Activated CD8-positive, alpha-beta memory T cell treated with anti-CD3 and anti-CD28 coated beads for 4 hours (primary cell): ENCODE results near the gene EPN2.
"Not testable (repeated sequence)": the region's sequence is repeated elsewhere in the genome, so short reads cannot be mapped to it uniquely, and the experiment has no call there.

Experiments used
- DNase-seq, 2 donors: peaks; one replicate each; pipeline ENCODE4 v3.0.0-alpha.2; 2020; ENCODE audit warnings: low read depth in 2 of 2

Gene EPN2

GRCh38 chr17:19268611-19269010, 31.4 kb downstream of the EPN2 start:
- no peak for DNase-seq

GRCh38 chr17:19269106-19269505, 31.9 kb downstream of the EPN2 start:
- no peak for DNase-seq

GRCh38 chr17:19269641-19270040, 32.5 kb downstream of the EPN2 start:
- no peak for DNase-seq

- no peak for DNase-seq
These were observed 33.2 kb downstream of the EPN2 start for GRCh38 chr17:19270347-19270703.

GRCh38 chr17:19270704-19271611, 33.8 kb downstream of the EPN2 start:
- DNase-seq = no peak

- no peak for DNase-seq
These were observed 34.7 kb downstream of the EPN2 start for GRCh38 chr17:19271780-19272357.

- DNase-seq = no peak
These were observed 36.6 kb downstream of the EPN2 start for GRCh38 chr17:19273731-19274130.

GRCh38 chr17:19274893-19275292, 37.7 kb downstream of the EPN2 start:
- no peak for DNase-seq

- DNase-seq = no peak
These were observed 38.4 kb downstream of the EPN2 start for GRCh38 chr17:19275457-19276127.

- DNase-seq = not testable (repeated sequence)
These were observed 41.1 kb downstream of the EPN2 start for GRCh38 chr17:19278284-19278683.

GRCh38 chr17:19278729-19279128, 41.6 kb downstream of the EPN2 start:
- no peak for DNase-seq

- no peak for DNase-seq
These were observed 44.0 kb downstream of the EPN2 start for GRCh38 chr17:19281161-19281560.

GRCh38 chr17:19284005-19284959, 47.1 kb downstream of the EPN2 start:
- no peak for DNase-seq

GRCh38 chr17:19285213-19285900, 48.2 kb downstream of the EPN2 start:
- DNase-seq = no peak

GRCh38 chr17:19286751-19287341, 49.7 kb downstream of the EPN2 start:
- no peak for DNase-seq

- DNase-seq = no peak
These were observed 50.5 kb downstream of the EPN2 start for GRCh38 chr17:19287651-19288050.

GRCh38 chr17:19288453-19288852, 51.3 kb downstream of the EPN2 start:
- no peak for DNase-seq

- no peak for DNase-seq
These were observed 53.0 kb downstream of the EPN2 start for GRCh38 chr17:19290066-19290705.

- DNase-seq = no peak
These were observed 54.6 kb downstream of the EPN2 start for GRCh38 chr17:19291646-19292376.

- no peak for DNase-seq
These were observed 55.2 kb downstream of the EPN2 start for GRCh38 chr17:19292377-19292711.
